Muscle of back (tissue), 13 donors: ENCODE results near the gene SLC43A1. TPM values are rescaled to one million over a fixed set of nuclear protein-coding genes. Genes with fewer than 3 reads are reported as not detected.
"Not testable (repeated sequence)": the region's sequence is repeated elsewhere in the genome, so short reads cannot be mapped to it uniquely, and the experiment has no call there.

ENCODE experiments used
- DNase-seq, 3 donors: peaks; one replicate each; pipeline versions ENCODE4 v3.0.0 to v3.0.0-alpha.2; 2013
- long read RNA-seq, 9 donors: transcript quantifications; one replicate each; lab custom pipeline, GENCODE V29; 2026
- polyA plus RNA-seq, 10 donors: library from polyadenylated mRNA; unstranded; fragments of 120-200 nt; gene quantifications; one replicate each; pipeline ENCODE4 v1.2.1, GENCODE V29; 2013; ENCODE audit not compliant: insufficient read length in 10 of 10

The SLC43A1 gene
- 10 to 100 TPM in 6 of 10 donors, 1 to 10 TPM in 4; 7.8 to 14.9 (median 10.2) TPM for polyA plus RNA-seq
- long read RNA-seq, donor 1, result 0 reads
- long read RNA-seq, donor 2, partial matches to known transcripts, result 318 of 373 reads
- long read RNA-seq, donor 2, other reads (novel, unspliced or antisense), result 54 of 373 reads
- long read RNA-seq, donor 3, result 0 reads
- long read RNA-seq, donor 4, partial matches to known transcripts, result 0 of 1 reads
- long read RNA-seq, donor 4, other reads (novel, unspliced or antisense), result 0 of 1 reads
- long read RNA-seq, donor 5, partial matches to known transcripts, result 0 of 2 reads
- long read RNA-seq, donor 5, other reads (novel, unspliced or antisense), result 0 of 2 reads
- long read RNA-seq, donor 6, result 0 reads
- long read RNA-seq, donor 7, result 0 reads
- long read RNA-seq, donor 8, partial matches to known transcripts, result 75 of 89 reads
- long read RNA-seq, donor 8, other reads (novel, unspliced or antisense), result 14 of 89 reads
- long read RNA-seq, donor 9, result 0 reads

- peak in 2 of 3 donors; percentile 63 to 88 for DNase-seq
Measured at GRCh38 chr11:57515332-57516060, at the start of gene SLC43A1. Gene SLC43A1, minus strand, starts transcription at chr11:57515702. Its CDS starts 1,591 bp downstream, at chr11:57514111.

- DNase-seq, result no peak
Measured at GRCh38 chr11:57562596-57562995, 47.1 kb upstream of the SLC43A1 start.

- no peak for DNase-seq
Measured at GRCh38 chr11:57560146-57560545, 44.6 kb upstream of the SLC43A1 start.

GRCh38 chr11:57556041-57556440 is 40.5 kb upstream of the SLC43A1 start:
- no peak for DNase-seq

DNA sequence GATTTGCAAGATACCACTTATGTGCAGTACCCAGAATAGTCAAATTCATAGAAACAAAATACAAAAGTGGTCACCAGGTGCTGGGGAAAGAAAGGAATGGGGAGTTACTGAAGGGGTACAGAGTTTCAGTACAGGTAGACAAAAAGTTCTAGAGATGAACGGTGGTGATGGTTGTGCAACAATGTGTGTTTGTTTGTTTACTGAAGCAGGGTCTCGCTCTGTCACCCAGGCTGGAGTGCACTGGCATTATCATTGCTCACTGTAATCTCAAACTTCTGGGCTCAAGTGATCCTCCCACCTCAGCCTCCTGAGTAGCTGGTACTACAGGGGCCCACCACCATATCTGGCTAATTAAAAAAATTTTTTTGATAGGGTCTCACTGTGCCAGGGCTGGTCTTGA is 39.9 kb upstream of the SLC43A1 start:
- DNase-seq, result no peak

DNA sequence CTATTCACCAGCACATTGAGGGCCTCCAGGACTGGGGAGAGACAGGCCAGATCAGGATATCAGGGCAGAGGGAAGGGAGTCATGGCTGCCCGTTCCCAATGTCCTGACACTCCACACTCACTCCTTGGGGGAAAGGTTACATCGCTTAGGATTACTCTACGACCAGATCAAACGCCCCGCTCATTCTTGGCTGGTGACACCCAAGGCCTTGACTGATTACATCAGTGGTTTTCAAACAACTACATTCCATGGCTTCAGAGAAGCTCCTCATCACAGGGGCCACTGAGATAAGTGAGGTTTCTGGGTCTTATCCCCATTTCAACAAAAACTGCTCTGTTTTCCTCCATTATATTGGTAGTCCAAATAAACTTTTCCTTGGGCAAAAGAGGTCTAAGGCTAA is 37.0 kb upstream of the SLC43A1 start:
- no peak for DNase-seq

GRCh38 chr11:57551941-57552340 is 36.4 kb upstream of the SLC43A1 start:
- no peak for DNase-seq

- DNase-seq, result no peak
Measured at GRCh38 chr11:57549983-57550382, 34.5 kb upstream of the SLC43A1 start.

DNA sequence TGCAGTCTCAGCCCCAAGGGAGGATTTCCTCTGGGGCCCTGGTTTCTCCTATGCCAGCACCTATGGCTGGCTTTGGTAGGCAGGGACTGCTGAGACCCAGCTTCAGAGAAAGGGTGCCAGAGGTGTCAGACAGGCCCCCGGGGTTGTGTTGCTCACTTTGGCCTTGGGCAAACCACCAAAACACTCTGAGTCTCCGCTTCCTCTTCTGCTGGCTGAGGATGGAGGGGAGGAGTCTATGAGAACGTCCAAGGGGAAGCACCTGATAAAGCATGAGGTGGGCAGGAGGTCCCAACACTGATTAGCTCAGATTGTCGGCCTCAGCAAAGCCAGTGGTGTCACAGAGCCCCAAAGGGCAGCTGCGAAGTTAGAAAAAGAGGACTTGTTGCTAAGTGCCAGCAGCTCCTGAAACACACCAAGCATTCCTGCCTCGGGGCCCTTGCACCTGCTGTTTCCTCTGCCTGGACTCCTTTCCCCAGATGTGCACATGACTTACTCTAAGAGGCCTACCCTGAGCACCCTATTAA is 32.4 kb upstream of the SLC43A1 start:
- DNase-seq, result no peak

DNA sequence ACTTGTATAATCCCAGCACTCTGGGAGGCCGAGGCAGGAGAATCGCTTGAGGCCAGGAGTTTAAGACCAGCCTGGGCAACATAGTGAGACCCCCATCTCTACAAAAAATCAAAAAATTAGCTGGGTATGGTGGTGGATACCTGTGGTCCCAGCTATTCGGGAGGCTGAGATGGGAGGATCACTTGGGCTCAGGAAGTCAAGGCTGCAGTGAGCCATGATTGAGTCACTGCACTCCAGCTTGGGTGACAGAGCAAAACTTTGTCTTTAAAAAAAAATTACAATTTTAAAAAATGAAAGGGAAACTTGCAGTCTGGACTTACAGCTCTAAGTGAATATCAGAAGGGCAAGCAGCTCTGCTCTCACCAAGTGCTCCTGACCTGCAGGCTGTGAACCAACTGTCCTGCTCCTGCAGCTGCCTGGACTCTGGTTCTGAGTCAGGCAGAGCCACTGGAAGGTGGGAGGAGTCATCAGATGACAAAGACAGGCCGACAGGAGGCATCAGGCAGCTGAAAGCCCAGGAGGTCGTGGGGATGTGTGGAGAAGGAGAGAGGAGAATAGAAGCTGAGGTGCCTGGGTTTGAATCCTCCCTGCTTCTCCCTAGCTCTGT is 31.5 kb upstream of the SLC43A1 start:
- DNase-seq, result peak in 1 of 3 donors; percentile 19

GRCh38 chr11:57546451-57546850 is 30.9 kb upstream of the SLC43A1 start:
- DNase-seq, result no peak

DNA sequence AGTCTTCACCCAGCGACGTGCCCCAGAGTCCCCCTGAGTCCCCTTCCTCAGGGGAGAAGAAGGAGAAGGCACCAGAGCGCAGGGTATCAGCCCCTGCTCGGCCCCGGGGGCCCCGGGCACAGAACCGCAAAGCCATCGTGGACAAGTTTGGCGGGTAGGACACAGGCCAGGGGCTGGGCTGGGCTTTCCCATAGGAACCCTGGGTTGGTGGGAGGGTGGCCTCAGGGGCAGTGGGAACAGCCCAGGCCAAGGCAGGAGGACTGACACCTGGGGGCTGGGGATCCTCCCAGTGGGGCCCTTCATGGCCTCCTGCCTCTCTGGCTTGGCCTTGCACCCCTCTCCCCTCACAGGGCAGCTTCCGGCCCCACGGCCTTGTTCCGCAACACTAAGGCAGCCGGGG is 30.4 kb upstream of the SLC43A1 start:
- no peak for DNase-seq

DNA sequence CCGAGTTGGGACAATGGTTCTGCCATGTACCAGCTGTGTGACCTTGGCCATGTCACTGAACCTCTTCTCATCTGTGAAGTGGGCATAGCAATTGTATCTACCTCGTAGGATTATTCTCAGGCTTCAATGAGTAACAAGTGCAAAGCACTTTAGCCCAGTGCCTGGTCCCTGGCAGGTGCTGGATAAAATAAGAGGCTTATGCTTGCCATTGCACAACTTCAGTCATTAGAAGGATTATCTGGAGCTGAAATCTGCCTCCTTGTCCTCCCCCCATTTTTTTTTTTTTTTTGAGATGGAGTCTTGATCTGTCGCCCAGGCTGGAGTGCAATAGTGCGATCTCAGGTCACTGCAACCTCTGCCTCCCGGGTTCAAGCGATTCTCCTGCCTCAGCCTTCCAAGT is 29.1 kb upstream of the SLC43A1 start:
- no peak for DNase-seq

- no peak for DNase-seq
Measured at GRCh38 chr11:57543593-57543992, 28.1 kb upstream of the SLC43A1 start.

DNA sequence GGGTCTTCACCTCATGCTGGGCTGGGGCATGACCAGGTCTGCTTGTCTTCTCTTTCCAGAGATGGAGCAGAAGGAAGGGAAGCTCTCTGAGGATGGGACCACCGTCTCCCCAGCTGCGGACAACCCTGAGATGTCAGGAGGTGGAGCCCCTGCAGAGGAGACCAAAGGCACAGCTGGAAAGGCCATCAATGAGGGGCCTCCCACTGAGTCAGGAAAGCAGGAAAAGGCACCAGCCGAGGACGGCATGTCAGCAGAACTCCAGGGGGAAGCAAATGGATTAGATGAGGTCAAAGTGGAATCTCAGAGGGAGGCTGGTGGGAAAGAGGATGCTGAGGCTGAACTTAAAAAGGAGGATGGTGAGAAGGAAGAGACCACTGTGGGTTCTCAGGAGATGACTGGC is 27.1 kb upstream of the SLC43A1 start:
- no peak for DNase-seq

GRCh38 chr11:57541169-57541568 is 25.7 kb upstream of the SLC43A1 start:
- peak; percentile 24 to 43 (median 34) for DNase-seq

GRCh38 chr11:57539342-57539741 is 23.8 kb upstream of the SLC43A1 start:
- no peak for DNase-seq

DNA sequence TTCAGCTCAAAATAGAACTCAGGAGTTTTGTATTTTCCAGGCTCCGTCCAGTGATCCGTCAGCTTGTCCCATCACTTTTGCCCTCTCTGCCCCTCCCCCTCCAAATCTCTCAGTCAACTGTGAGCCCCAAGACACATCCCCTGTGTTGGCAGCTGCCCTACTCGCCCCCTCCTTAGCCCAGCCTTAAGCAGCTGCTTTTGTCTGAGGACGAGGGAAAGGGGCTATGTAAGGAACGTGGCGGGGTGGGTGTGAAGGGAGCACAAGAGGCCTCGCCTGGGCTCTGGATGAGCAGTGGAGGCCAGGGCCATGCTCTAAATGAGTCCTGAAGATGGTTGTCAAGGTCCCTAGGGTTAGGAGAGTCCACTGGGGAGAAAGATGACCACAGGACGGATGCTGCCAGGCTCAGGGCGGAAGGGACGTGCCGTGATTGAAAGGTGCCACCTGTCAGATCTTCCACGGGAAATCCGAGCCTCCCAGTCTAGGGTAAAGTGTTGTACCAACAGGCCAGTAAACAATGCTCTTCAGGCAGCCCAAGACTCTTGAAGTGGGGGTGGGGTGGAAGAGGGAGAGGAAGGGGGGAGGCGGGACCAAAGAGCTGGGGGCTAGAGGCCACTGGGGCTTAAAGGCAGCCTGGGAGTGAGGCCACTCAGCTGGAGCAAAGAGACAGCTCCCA is 21.6 kb upstream of the SLC43A1 start, which contains the start of gene SMTNL1:
SMTNL1 (plus strand) TSS at position 649 of the 673 bp plus-strand sequence. CDS start 5,048 bp downstream, outside the sequence.
- DNase-seq, result peak; percentile 34 to 59 (median 47)

DNA sequence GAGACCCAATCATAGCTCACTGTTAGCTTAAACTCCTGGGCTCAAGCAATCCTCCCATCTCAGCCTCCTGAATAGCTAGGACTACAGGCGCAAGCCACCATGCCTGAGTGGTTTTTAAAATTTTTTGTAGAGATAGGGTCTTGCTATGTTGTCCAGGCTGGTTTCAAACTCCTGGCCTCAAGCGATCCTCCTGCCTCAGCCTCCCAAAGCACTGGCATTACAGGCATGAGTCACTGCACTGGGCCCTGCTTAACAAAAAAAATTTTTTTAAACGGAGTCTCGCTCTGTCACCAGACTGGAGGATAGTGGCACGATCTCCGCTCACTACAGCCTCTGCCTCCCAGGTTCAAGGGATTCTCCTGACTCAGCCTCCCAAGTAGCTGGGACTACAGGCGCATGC is 18.9 kb upstream of the SLC43A1 start:
- DNase-seq, result not testable (repeated sequence)

- peak; percentile 93 to 97 (median 97) for DNase-seq
Measured at GRCh38 chr11:57530596-57531507, 15.3 kb upstream of the SLC43A1 start, which contains the start of gene TIMM10. Gene TIMM10, minus strand, starts transcription at chr11:57530754. Its CDS starts 565 bp downstream, at chr11:57530189.
